Effector memory CD8-positive, alpha-beta T cell (primary cell): ENCODE measurements around the gene DLG4.
"Not testable (repeated sequence)": the region's sequence is repeated elsewhere in the genome, so short reads cannot be mapped to it uniquely, and the experiment has no call there.

Experiments
- ATAC-seq: fragments of 150-1000 bp; cut with Tn5 transposase; replicated peaks from 2 replicates; pipeline ENCODE4 v1.10.0; 2021; ENCODE audit warnings: mild to moderate bottlenecking, moderate library complexity
- DNase-seq, 3 experiments: peaks; one replicate each; pipeline ENCODE4 v3.0.0; 2021
- H3K27ac Mint-ChIP-seq, 2 donors: one replicate each; pipeline ENCODE4 v1.8.0; 2022; ENCODE audit warnings: mild to moderate bottlenecking in 2 of 2, mixed read lengths in 2 of 2, moderate library complexity in 2 of 2
- H3K27me3 Mint-ChIP-seq, 2 donors: one replicate each; pipeline ENCODE4 v1.8.0; 2022; ENCODE audit warnings: mixed read lengths in 2 of 2
- H3K36me3 Mint-ChIP-seq: one replicate; pipeline ENCODE4 v1.8.0; 2022; ENCODE audit warnings: mild to moderate bottlenecking, moderate library complexity, mixed read lengths; ENCODE audit not compliant: insufficient read depth
- H3K4me1 Mint-ChIP-seq, 2 donors: one replicate each; pipeline ENCODE4 v1.8.0; 2022; ENCODE audit warnings: low read depth in 2 of 2, mixed read lengths in 2 of 2
- H3K4me3 Mint-ChIP-seq, 2 donors: one replicate each; pipeline ENCODE4 v1.8.0; 2022; ENCODE audit warnings: mild to moderate bottlenecking in 2 of 2, mixed read lengths in 2 of 2, moderate library complexity in 2 of 2
- H3K9me3 Mint-ChIP-seq, 2 donors: one replicate each; pipeline ENCODE4 v1.8.0; 2022; ENCODE audit warnings: mixed read lengths in 2 of 2

DLG4 gene

DNA sequence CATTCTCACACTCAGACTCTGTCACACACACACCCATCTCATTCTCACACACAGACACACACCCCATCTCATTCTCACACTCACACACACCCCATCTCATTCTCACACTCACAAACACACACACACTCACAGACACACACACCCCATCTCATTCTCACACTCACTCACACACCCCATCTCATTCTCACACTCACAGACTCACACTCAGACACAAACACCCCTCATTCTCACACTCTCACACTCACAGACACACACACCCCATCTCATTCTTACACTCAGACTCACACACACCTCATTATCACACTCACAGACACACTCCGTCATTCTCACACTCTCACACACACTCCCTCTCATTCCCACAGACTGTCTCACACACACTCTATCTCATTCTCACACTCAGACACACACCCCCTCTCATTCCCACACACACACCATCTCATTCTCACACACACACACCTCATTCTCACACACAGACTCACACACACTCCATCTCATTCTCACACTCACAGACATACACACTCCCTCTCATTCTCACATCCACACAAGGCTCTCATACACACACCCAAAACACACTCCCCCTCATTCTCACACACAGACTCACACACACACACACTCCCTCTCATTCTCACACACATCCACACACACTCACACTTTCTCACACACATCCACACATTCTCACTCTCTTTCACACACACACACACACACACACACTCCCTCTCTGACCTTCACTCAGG, 43.4 kb downstream of the DLG4 start:
- peaks cover 6 to 8% of the 10 kb centered on the region in 2 donors for H3K4me1 Mint-ChIP-seq
- H3K27ac Mint-ChIP-seq, result no peak overlapping the region
- H3K27me3 Mint-ChIP-seq, result peaks cover 9% of the 10 kb centered on the region in 2 donors
- no peak for ATAC-seq
- no peaks in the 10 kb centered on the region for H3K36me3 Mint-ChIP-seq
- DNase-seq, result no peak
- no peaks in the 10 kb centered on the region for H3K9me3 Mint-ChIP-seq
- H3K4me3 Mint-ChIP-seq, result no peak overlapping the region

DNA sequence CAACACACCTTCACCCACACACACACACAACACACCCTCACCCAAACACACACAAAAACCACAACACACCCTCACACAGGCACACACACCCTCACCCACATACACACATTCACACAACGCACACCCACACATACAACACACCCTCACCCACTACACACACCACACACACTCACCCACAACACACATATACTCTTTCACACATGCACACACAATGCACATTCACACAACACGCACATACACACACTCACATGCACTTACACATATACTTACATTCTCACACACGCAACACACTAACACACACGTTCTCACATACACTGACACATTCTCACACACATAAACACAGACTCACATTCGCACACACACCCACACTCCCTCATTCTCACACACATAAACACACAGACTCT, 44.3 kb downstream of the DLG4 start:
- H3K4me3 Mint-ChIP-seq, result no peak overlapping the region
- H3K27me3 Mint-ChIP-seq, result peaks cover 9% of the 10 kb centered on the region in 2 donors
- H3K27ac Mint-ChIP-seq, result no peak overlapping the region
- no peaks in the 10 kb centered on the region for H3K9me3 Mint-ChIP-seq
- no peaks in the 10 kb centered on the region for H3K36me3 Mint-ChIP-seq
- DNase-seq (no peak), ATAC-seq (no peak)
- peaks cover 6 to 8% of the 10 kb centered on the region in 2 donors for H3K4me1 Mint-ChIP-seq

DNA sequence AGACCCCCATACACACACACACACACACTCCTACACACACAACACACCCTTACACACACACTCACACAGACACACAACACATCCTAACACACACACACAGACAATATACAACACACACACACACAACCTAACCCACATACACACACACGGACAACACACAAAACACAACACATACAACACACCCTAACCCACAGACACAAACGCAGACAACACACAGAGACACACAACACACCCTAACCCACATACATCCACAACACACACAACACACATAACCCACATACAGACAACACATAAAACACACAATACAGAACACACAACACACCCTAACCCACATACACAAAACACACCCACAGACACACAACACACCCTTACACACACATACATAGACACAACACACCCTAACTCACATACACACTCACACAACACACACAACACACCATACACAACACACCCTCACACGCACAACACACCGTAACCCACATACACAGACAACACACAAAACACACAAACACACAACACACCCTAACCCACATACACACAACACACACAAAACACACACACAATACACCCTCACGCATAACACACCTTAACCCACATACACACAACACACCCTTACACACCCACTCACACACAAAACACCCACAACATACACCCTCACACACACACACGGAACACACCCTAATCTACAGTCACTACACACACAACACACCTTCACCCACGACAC, 44.9 kb downstream of the DLG4 start:
- ATAC-seq, result no peak
- Mint-ChIP-seq H3K27me3 (peaks cover 9% of the 10 kb centered on the region in 2 donors), H3K4me1 (peaks cover 6 to 8% of the 10 kb centered on the region in 2 donors), H3K36me3 (no peaks in the 10 kb centered on the region), H3K4me3 (no peak overlapping the region), H3K27ac (no peak overlapping the region), H3K9me3 (no peaks in the 10 kb centered on the region)
- no peak for DNase-seq

DNA sequence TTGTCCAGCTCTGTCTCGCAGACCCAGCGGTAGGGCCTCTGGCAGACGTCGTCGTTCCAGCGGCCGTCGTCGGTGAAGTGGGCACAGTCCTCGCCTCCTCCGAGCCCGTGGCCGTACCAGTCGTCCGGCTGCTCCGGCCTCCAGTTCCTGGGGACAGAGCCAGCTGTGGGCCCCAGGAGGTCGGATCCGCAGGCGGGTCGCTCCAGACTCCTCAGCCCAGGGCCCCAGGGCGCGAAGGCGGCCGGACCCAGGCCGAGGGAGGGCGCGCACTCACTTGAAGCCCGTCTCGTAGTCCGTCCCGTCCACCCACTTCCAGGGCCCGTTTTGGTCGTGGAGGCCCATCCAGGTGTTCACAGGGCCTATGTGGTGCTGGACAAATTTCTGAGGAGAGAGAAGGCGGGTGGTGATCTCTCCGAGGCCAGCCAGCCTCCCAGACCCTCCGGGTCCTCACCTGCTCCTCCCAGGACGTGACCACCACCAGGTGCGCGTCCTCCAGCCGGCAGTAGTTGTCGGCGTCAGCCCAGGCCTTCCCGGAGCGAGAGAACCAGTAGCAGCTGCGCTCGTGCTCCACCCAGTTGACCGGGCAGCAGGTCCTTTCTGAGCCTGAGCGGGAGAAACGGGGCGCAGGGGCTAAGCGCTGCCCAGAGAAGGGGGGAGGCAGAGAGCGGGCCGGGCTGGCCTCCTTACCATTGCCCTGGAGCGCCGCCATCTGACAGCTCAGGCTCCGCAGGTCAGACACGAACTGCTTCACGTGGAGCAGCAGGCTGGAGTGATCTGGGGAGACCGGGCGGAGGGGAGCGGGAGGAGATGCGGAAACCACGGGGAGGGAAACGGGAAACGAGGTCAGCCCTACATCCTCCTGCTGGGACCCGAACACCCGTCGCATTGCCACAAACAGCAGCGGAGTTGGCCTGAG, 45.7 kb downstream of the DLG4 start:
- DNase-seq (peak; percentile 22 to 43 (median 41)), ATAC-seq (peak; percentile 79)
- H3K27me3 Mint-ChIP-seq, result peaks cover 9% of the 10 kb centered on the region in 2 donors
- no peaks in the 10 kb centered on the region for H3K36me3 Mint-ChIP-seq
- H3K27ac Mint-ChIP-seq, result no peak overlapping the region
- H3K9me3 Mint-ChIP-seq, result peaks cover 0 to 4% of the 10 kb centered on the region in 2 donors
- H3K4me3 Mint-ChIP-seq, result no peak overlapping the region
- peaks cover 6 to 8% of the 10 kb centered on the region in 2 donors for H3K4me1 Mint-ChIP-seq

DNA sequence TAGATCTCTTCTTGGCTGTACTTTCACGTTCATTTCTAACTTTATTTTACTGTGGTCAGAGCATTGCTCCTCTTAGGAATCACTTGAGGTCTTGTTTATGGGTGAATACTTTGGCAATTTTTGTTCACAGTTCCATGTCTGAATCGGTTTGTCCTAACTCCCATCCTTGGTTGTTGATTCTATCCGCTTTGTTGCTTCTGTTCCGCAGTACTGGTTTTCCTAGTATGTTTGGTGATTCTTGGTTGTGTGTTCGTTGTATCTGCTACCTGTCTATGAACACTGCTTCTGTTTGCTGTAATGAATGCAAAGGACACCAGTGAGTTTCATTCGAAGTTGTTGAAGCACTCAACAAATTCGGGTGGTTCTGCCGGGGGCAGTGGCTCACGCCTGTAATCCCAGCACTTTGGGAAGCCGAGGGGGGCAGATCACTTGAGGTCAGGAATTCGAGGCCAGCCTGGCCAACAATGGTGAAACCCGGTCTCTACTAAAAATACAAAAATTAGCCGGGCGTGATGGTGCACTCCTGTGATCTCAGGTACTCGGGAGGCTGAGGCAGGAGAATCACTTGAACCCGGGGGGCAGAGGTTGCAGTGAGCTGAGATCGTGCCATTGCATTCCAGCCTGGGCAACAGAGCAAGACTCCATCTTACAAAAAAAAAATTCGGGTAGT, 47.0 kb downstream of the DLG4 start:
- H3K4me1 Mint-ChIP-seq, H3K27me3 Mint-ChIP-seq, H3K36me3 Mint-ChIP-seq, ATAC-seq, H3K27ac Mint-ChIP-seq, H3K9me3 Mint-ChIP-seq, H3K4me3 Mint-ChIP-seq, DNase-seq: not testable (repeated sequence)

DNA sequence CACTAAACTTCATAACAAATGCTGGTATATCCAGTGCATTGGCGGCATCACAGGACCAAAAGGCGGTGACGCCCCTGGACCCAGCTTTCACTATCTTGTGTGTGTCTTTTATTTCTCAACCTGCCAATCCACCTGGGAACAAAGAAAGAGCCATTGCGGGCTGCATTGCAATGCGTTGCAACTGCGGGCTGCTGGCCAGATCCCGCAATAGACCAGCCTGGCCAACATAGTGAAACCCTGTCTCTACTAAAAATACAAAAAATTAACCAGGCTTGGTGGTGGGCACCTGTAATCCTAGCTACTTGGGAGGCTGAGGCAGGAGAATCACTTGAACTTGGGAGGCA, 50.1 kb downstream of the DLG4 start:
- not testable (repeated sequence) for H3K27ac Mint-ChIP-seq, H3K9me3 Mint-ChIP-seq, H3K4me1 Mint-ChIP-seq, H3K36me3 Mint-ChIP-seq, ATAC-seq, H3K4me3 Mint-ChIP-seq, DNase-seq
- peaks cover 21 to 24% of the 10 kb centered on the region in 2 donors for H3K27me3 Mint-ChIP-seq

DNA sequence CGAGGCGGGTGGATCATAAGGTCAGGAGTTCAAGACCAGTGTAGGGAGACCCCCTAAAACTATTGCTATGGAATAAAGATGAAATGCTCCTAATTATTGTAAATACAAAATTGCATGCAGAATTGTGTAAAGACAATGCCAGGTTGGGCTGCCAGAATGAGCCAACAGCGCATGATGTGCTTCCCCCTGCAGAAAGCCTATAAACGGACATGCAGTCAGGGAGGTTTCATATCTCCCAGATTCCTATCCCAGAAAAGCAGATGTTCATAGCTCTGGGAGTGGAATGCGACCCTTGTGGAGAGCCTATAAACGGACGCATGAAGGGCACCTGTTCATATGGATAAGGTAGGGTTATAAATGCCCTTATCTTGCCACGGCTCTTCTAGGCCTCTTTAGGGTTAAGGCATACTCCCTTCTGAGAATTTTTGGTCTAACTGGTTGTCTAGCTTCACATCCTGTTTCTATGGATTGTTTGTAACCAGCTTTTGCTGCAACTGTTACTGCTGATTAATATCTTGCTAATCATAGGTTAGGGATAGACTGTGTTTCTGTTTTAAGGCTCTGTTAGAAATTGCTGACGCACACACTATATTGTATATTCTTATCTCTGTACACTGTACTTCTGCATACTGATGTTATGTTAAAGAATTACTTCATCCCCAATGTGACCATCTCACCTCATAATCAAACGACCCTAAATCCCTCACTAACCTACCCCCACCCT, 50.6 kb downstream of the DLG4 start:
- ATAC-seq, H3K36me3 Mint-ChIP-seq, H3K9me3 Mint-ChIP-seq, H3K4me3 Mint-ChIP-seq, H3K27ac Mint-ChIP-seq, H3K4me1 Mint-ChIP-seq, DNase-seq: not testable (repeated sequence)
- H3K27me3 Mint-ChIP-seq, result peaks cover 26% of the 10 kb centered on the region in 2 donors

DNA sequence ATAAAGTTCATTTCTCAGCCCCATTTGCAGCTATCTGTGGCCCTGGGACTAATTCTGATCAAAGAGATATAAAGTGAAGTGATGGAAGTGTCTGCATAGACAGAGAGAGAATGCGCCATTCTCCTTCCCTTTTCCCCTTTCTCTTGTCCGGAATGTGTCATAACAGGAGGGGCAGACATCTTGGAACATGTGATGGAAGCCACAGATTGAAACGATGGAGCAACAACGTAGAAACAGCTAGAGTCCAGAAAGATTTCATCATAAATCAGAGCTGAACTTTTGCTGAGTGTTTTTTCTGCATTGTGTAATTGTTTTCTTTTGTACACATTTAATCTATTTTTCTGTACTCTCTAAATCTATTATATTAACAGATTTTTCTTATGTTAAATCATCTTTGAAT, 51.8 kb downstream of the DLG4 start:
- peaks cover 29 to 37% of the 10 kb centered on the region in 2 donors for H3K27me3 Mint-ChIP-seq
- ATAC-seq (no peak), DNase-seq (no peak)
- H3K27ac Mint-ChIP-seq, result no peak overlapping the region
- H3K36me3 Mint-ChIP-seq, result no peaks in the 10 kb centered on the region
- no peaks in the 10 kb centered on the region for H3K4me1 Mint-ChIP-seq
- H3K4me3 Mint-ChIP-seq, result no peak overlapping the region
- H3K9me3 Mint-ChIP-seq, result peaks cover 0 to 4% of the 10 kb centered on the region in 2 donors

DNA sequence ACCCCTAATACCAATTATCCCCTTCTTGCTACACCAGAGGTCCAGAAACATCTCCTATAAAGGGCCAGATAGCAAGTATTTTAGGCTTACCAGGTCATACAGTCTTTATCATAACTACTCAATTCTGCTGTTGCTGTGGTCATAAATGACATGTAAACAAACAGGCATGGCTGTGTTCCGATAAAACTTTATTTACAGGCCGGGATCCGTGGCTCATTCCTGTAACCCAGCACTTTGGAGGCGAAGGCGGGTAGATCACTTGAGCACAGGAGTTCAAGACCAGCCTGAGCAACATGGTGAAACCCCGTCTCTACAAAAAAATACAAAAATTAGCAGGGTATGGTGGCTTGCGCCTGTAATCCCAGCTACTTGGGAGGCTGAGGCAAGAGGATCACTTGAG, 52.8 kb downstream of the DLG4 start:
- no peak for ATAC-seq
- Mint-ChIP-seq H3K9me3 (peaks cover 0 to 4% of the 10 kb centered on the region in 2 donors), H3K36me3 (no peaks in the 10 kb centered on the region), H3K27me3 (peaks cover 34 to 44% of the 10 kb centered on the region in 2 donors), H3K27ac (no peak overlapping the region), H3K4me3 (no peak overlapping the region), H3K4me1 (no peaks in the 10 kb centered on the region)
- DNase-seq, result no peak

DNA sequence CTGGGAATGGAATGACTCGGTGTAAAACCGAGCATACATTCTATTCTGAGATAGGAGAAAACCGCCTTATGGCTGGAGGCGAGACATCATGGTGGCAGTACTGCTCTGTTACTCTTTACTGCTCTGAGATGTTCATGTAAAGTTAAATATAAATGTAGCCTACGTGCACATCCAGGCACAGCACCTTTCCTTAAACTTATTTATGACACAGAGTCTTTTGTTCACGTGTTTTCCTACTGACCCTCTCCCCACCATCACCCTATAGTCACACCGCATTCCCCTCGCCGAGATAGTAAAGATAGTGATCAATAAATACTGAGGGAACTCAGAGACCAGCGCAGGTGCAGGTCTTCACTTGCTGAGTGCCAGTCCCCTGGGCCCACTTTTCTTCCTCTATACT, 60.1 kb downstream of the DLG4 start:
- H3K4me1 Mint-ChIP-seq, DNase-seq, H3K27ac Mint-ChIP-seq, H3K36me3 Mint-ChIP-seq, H3K9me3 Mint-ChIP-seq, ATAC-seq, H3K4me3 Mint-ChIP-seq: not testable (repeated sequence)
- peaks cover 33 to 80% of the 10 kb centered on the region in 2 donors for H3K27me3 Mint-ChIP-seq

DNA sequence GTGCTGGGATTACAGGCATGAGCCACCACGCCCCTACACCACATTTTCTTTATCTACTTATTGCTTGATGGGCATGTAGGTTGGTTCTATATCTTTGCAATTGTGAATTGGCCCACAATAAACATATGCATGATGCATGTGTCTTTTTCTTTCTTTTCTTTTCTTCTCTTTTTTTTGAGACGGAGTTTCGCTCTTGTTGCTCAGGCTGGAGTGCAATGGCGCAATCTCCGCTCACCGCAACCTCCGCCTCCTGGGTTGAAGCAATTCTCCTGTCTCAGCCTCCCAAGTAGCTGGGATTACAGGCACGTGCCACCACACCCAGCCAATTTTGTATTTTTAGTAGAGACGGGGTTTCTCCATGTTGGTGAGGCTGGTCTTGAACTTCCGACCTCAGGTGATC, 61.2 kb downstream of the DLG4 start:
- ATAC-seq, H3K9me3 Mint-ChIP-seq, DNase-seq, H3K4me3 Mint-ChIP-seq, H3K36me3 Mint-ChIP-seq, H3K27ac Mint-ChIP-seq, H3K4me1 Mint-ChIP-seq: not testable (repeated sequence)
- H3K27me3 Mint-ChIP-seq, result peaks cover 37 to 71% of the 10 kb centered on the region in 2 donors

DNA sequence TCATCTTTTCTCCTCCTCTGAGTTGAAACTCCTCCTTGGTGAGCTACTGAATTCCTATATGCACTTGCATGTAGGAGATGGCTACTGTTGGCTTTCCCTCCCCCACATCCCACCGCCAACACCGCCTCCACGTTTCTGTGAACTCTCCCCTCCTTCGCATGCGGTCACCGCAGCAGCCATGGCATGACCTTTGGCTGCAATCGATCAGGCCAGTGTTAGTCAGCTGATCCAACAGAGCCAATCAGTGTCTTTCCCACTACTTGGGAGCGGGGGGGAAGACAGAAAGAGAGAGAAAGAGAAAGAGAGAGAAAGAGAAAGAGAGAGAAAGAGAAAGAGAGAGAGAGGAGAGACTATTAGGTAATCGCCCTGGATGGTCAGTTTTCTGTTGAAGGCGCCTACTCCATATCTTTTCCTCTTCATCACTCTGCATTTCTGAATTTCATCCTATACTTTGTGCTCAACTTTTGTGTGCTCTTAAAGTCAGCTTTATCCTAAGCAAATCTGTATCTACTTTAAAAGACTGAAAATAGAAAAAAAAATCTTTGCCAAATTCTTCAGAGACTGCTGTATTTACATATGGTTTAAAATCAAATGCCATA, 63.2 kb downstream of the DLG4 start:
- Mint-ChIP-seq H3K27ac (no peak overlapping the region), H3K4me3 (no peak overlapping the region), H3K36me3 (no peaks in the 10 kb centered on the region), H3K27me3 (peaks cover 34 to 64% of the 10 kb centered on the region in 2 donors), H3K4me1 (no peaks in the 10 kb centered on the region), H3K9me3 (no peaks in the 10 kb centered on the region)
- ATAC-seq (no peak), DNase-seq (no peak)
